ENCODE results near the gene MYL11. TPM values are rescaled to one million over a fixed set of nuclear protein-coding genes. Genes with fewer than 3 reads are reported as not detected.

Gene MYL11
- polyA plus RNA-seq, 1 donor from 2014 or later, result not detected

DNA sequence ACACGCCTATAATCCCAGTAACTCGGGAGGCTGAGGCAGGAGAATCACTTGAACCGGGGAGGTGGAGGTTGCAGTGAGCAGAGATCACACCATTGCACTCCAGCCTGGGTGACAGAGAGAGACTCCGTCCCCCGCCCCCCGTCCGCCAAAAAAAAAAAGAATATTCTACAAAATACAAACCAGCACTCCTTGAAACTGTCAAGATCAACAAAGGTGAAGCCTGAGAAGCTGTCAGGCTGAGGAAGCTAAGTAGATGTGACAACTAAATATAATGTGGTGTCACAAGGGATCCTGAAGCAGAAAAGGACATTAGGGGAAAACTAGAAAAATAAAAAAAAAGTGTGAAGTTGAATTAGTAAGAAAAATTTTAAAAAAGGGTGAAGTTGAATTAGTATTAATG, 25.7 kb upstream of the MYL11 start:
- Histone ChIP-seq H3K79me2 (replicated peaks; ENCODE audit: insufficient read depth, low read length) (peaks cover 9% of the 10 kb centered on the region), H4K20me1 (ENCODE audit: insufficient read depth) (no peaks in the 10 kb centered on the region), H2AFZ (ENCODE audit: low read depth, low read length) (no peak overlapping the region), H3K9me3 (ENCODE audit: low read length) (no peaks in the 10 kb centered on the region), H3K4me3 (ENCODE audit: low read length) (no peak overlapping the region), H3K4me2 (ENCODE audit: low read length) (no peak overlapping the region), H3F3A (ENCODE audit: insufficient read depth, low read length, poor library complexity, severe bottlenecking) (no peaks in the 10 kb centered on the region), H3K9ac (ENCODE audit: low read length) (no peak overlapping the region), H3K27me3 (ENCODE audit: insufficient read depth, low read depth, low read length) (no peaks in the 10 kb centered on the region), H3K27ac (ENCODE audit: low read length) (no peak overlapping the region), H3K9me2 (ENCODE audit: insufficient read depth, low read length) (no peaks in the 10 kb centered on the region), H3K36me3 (ENCODE audit: insufficient read depth, low read length) (no peaks in the 10 kb centered on the region)
- no peak for TF ChIP-seq POLR2AphosphoS5 (IDR thresholded peaks at IDR 0.05)

DNA sequence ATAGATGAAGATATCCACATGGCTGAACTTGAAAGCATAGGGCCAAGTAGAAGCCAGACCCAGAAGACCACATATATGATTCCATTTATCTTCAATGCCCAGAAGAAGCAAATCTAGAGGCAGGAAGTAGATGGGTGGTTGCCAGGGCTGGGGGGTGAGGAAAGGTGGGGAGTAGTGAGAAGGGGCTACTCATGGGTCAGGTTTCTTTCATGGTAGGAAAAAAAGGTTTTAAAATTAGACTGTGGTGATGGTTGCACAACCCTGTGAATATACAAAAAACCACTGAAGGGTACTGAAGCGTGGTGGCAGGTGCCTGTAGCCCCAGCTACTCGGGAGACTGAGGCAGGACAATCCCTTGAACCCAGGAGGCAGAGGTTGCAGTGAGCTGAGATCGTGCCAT, 24.9 kb upstream of the MYL11 start:
- no peaks in the 10 kb centered on the region for H3K9me3 ChIP-seq (ENCODE audit: low read length)
- no peaks in the 10 kb centered on the region for H3K27me3 ChIP-seq (ENCODE audit: insufficient read depth, low read depth, low read length)
- no peak overlapping the region for H3K9ac ChIP-seq (ENCODE audit: low read length)
- no peaks in the 10 kb centered on the region for H4K20me1 ChIP-seq (ENCODE audit: insufficient read depth)
- H3K36me3 ChIP-seq (ENCODE audit: insufficient read depth, low read length), result no peaks in the 10 kb centered on the region
- H3F3A ChIP-seq (ENCODE audit: insufficient read depth, low read length, poor library complexity, severe bottlenecking), result no peaks in the 10 kb centered on the region
- no peak overlapping the region for H3K4me2 ChIP-seq (ENCODE audit: low read length)
- TF ChIP-seq EZH2 (IDR thresholded peaks at IDR 0.05; ENCODE audit: borderline replicate concordance, insufficient read depth, low read length, poor library complexity, severe bottlenecking), result no peak
- no peak for TF ChIP-seq EP300 (conservative IDR thresholded peaks at IDR 0.05; ENCODE audit: poor library complexity, severe bottlenecking)
- TF ChIP-seq, protein P1, sequence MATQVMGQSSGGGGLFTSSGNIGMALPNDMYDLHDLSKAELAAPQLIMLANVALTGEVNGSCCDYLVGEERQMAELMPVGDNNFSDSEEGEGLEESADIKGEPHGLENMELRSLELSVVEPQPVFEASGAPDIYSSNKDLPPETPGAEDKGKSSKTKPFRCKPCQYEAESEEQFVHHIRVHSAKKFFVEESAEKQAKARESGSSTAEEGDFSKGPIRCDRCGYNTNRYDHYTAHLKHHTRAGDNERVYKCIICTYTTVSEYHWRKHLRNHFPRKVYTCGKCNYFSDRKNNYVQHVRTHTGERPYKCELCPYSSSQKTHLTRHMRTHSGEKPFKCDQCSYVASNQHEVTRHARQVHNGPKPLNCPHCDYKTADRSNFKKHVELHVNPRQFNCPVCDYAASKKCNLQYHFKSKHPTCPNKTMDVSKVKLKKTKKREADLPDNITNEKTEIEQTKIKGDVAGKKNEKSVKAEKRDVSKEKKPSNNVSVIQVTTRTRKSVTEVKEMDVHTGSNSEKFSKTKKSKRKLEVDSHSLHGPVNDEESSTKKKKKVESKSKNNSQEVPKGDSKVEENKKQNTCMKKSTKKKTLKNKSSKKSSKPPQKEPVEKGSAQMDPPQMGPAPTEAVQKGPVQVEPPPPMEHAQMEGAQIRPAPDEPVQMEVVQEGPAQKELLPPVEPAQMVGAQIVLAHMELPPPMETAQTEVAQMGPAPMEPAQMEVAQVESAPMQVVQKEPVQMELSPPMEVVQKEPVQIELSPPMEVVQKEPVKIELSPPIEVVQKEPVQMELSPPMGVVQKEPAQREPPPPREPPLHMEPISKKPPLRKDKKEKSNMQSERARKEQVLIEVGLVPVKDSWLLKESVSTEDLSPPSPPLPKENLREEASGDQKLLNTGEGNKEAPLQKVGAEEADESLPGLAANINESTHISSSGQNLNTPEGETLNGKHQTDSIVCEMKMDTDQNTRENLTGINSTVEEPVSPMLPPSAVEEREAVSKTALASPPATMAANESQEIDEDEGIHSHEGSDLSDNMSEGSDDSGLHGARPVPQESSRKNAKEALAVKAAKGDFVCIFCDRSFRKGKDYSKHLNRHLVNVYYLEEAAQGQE (IDR thresholded peaks at IDR 0.05; ENCODE audit: borderline replicate concordance), result no peak
- TF ChIP-seq RAD21 (conservative IDR thresholded peaks at IDR 0.05), result no peak
- TF ChIP-seq SMC3 (conservative IDR thresholded peaks at IDR 0.05; ENCODE audit: poor library complexity), result no peak
- no peak for TF ChIP-seq MXI1 (conservative IDR thresholded peaks at IDR 0.05; ENCODE audit: poor library complexity, severe bottlenecking)
- TF ChIP-seq, protein P2, sequence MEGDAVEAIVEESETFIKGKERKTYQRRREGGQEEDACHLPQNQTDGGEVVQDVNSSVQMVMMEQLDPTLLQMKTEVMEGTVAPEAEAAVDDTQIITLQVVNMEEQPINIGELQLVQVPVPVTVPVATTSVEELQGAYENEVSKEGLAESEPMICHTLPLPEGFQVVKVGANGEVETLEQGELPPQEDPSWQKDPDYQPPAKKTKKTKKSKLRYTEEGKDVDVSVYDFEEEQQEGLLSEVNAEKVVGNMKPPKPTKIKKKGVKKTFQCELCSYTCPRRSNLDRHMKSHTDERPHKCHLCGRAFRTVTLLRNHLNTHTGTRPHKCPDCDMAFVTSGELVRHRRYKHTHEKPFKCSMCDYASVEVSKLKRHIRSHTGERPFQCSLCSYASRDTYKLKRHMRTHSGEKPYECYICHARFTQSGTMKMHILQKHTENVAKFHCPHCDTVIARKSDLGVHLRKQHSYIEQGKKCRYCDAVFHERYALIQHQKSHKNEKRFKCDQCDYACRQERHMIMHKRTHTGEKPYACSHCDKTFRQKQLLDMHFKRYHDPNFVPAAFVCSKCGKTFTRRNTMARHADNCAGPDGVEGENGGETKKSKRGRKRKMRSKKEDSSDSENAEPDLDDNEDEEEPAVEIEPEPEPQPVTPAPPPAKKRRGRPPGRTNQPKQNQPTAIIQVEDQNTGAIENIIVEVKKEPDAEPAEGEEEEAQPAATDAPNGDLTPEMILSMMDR (IDR thresholded peaks at IDR 0.05; ENCODE audit: poor library complexity, severe bottlenecking), result no peak
- TF ChIP-seq TAF1 (IDR thresholded peaks at IDR 0.05; ENCODE audit: low read depth), result no peak
- no peak for TF ChIP-seq POLR2AphosphoS5 (IDR thresholded peaks at IDR 0.05)
- H2AFZ ChIP-seq (ENCODE audit: low read depth, low read length), result no peak overlapping the region
- H3K9me2 ChIP-seq (ENCODE audit: insufficient read depth, low read length), result no peaks in the 10 kb centered on the region
- H3K4me3 ChIP-seq (ENCODE audit: low read length), result no peak overlapping the region
- peaks cover 16% of the 10 kb centered on the region for H3K79me2 ChIP-seq (replicated peaks; ENCODE audit: insufficient read depth, low read length)
- H3K27ac ChIP-seq (ENCODE audit: low read length), result no peak overlapping the region
